ENCODE data around the gene NDUFA11.
"Not testable (repeated sequence)": the region's sequence is repeated elsewhere in the genome, so short reads cannot be mapped to it uniquely, and the experiment has no call there.

NDUFA11 gene

DNA sequence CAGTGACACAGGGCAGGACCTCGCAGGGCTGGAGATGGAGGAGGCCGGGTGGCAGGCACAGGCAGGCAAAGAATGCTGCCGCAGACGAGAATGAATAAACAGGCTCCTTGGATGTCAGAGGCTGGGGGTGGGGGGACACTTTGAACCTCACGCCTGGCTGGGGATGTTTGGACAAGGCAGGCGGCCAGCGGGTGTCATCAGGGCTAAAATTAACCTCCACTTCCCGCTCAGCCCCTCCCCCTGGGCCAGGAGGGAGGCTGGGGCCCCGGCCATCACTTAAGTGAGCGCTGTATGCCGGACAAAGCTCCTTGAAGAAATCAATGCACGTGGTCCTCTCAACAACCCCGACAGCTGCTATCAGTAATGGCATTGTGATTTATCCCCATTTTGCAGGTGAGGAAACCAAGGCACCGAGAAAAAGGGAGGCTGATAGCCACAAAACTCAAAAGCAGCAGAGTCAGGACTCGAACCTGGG lies 22.9 kb downstream of the NDUFA11 start:
- no peak for DNase-seq
- CTCF ChIA-PET, result no interaction called here
- Mint-ChIP-seq H3K27ac (no peak overlapping the region), H3K4me3 (no peak overlapping the region), H3K27me3 (peaks cover 55% of the 10 kb centered on the region), H3K36me3 (no peaks in the 10 kb centered on the region), H3K9me3 (no peaks in the 10 kb centered on the region), H3K4me1 (no peaks in the 10 kb centered on the region)

GRCh38 chr19:5880196-5880595 lies 23.4 kb downstream of the NDUFA11 start:
- CTCF ChIA-PET, result no interaction called here

DNA sequence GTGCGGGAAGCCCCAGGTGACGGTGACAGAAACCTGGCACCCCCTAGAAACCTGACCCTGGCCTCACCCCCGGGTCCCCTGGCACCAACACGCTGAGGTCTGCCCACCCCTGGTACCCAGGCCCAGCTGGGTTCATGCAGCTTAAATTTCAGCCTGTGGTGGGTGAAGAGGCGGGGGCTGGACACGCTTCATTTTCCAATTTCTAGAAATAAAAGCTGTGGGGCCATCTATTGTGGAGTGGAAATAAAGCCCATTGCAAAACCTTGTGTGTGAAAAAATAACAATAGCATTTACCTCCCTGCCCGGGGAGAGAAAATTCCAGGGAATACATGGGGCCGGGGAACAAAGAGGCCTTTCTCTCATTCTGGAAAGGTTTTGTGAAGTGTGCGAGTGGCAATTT lies 25.7 kb downstream of the NDUFA11 start:
- no peak overlapping the region for H3K27ac Mint-ChIP-seq
- peaks cover 2% of the 10 kb centered on the region for H3K4me1 Mint-ChIP-seq
- no peaks in the 10 kb centered on the region for H3K9me3 Mint-ChIP-seq
- no peak overlapping the region for H3K4me3 Mint-ChIP-seq
- DNase-seq, result no peak
- peaks cover 50% of the 10 kb centered on the region for H3K27me3 Mint-ChIP-seq
- H3K36me3 Mint-ChIP-seq, result no peaks in the 10 kb centered on the region
- CTCF ChIA-PET, result no interaction called here

More at GRCh38 chr19:5880196-5880595, 23.4 kb downstream of the NDUFA11 start:
- no peaks in the 10 kb centered on the region for H3K4me1 Mint-ChIP-seq
- H3K27ac Mint-ChIP-seq, result no peak overlapping the region
- H3K27me3 Mint-ChIP-seq, result peaks cover 55% of the 10 kb centered on the region
- H3K36me3 Mint-ChIP-seq, result no peaks in the 10 kb centered on the region
- H3K9me3 Mint-ChIP-seq, result no peaks in the 10 kb centered on the region
- no peak overlapping the region for H3K4me3 Mint-ChIP-seq
- DNase-seq, result no peak

- Mint-ChIP-seq H3K4me3 (no peak overlapping the region), H3K4me1 (peaks cover 2% of the 10 kb centered on the region), H3K27ac (no peak overlapping the region), H3K27me3 (peaks cover 45% of the 10 kb centered on the region), H3K36me3 (no peaks in the 10 kb centered on the region), H3K9me3 (no peaks in the 10 kb centered on the region)
- DNase-seq, result no peak
- CTCF ChIA-PET, result no interaction called here
Measured at GRCh38 chr19:5877427-5877826, 26.2 kb downstream of the NDUFA11 start.

DNA sequence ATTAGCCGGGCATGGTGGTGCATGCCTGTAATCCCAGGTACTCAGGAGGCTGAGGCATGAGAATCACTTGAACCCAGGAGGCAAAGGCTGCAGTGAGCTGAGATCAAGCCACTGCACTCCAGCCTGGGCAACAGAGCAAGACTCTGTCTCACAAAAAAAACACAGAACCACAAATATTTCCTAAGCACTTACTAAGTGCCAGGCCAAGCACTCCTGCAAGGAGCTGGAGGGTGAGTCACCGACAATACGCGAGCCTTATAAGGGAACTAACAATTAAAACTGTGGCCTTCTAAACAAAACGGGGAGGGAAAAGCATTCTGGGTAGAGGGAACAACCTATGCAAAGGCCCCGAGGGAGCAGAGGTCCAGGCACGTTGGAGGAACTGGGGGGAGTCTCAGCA lies 29.1 kb downstream of the NDUFA11 start:
- H3K9me3 Mint-ChIP-seq, DNase-seq, H3K27ac Mint-ChIP-seq, H3K4me3 Mint-ChIP-seq, CTCF ChIA-PET, H3K4me1 Mint-ChIP-seq, H3K36me3 Mint-ChIP-seq: not testable (repeated sequence)
- peaks cover 16% of the 10 kb centered on the region for H3K27me3 Mint-ChIP-seq

GRCh38 chr19:5873617-5874199 lies 29.9 kb downstream of the NDUFA11 start:
- CTCF ChIA-PET, result interaction anchor here (0.6 kb wide), 1 partner anchor 128 kb away, joined by 3 read pairs; no protein-coding TSS in a partner anchor
- no peak for DNase-seq
- no peaks in the 10 kb centered on the region for H3K36me3 Mint-ChIP-seq
- H3K4me3 Mint-ChIP-seq, result no peak overlapping the region
- no peaks in the 10 kb centered on the region for H3K9me3 Mint-ChIP-seq
- peaks cover 2% of the 10 kb centered on the region for H3K4me1 Mint-ChIP-seq
- H3K27me3 Mint-ChIP-seq, result peaks cover 9% of the 10 kb centered on the region
- no peak overlapping the region for H3K27ac Mint-ChIP-seq

DNA sequence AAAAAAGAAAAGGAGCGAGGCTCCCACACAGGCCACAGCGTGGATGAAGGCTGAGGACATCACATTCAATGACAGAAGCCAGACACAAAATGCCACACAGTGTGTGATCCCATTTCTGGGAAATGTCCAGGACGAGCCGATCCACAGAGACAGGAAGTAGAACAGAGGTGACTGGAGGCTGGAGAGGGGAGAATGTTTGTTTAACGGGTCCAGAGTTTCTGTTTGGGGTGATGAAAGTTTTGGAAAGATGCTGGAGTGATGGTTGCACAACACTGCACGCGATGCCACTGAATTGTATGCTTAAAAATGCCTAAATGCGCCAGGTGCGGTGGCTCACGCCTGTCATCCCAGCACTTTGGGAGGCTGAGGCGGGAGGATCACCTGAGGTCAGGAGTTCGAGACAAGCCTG lies 32.6 kb downstream of the NDUFA11 start:
- H3K9me3 Mint-ChIP-seq, result no peaks in the 10 kb centered on the region
- no peak for DNase-seq
- CTCF ChIA-PET, result no interaction called here
- no peaks in the 10 kb centered on the region for H3K36me3 Mint-ChIP-seq
- peaks cover 2% of the 10 kb centered on the region for H3K4me1 Mint-ChIP-seq
- no peak overlapping the region for H3K27ac Mint-ChIP-seq
- no peaks in the 10 kb centered on the region for H3K27me3 Mint-ChIP-seq
- no peak overlapping the region for H3K4me3 Mint-ChIP-seq

- H3K4me1 Mint-ChIP-seq, result no peaks in the 10 kb centered on the region
- no peak for DNase-seq
- H3K27me3 Mint-ChIP-seq, result no peaks in the 10 kb centered on the region
- no peak overlapping the region for H3K27ac Mint-ChIP-seq
- no peaks in the 10 kb centered on the region for H3K36me3 Mint-ChIP-seq
- no peak overlapping the region for H3K4me3 Mint-ChIP-seq
- H3K9me3 Mint-ChIP-seq, result no peaks in the 10 kb centered on the region
- CTCF ChIA-PET, result no interaction called here
Measured at GRCh38 chr19:5867201-5868136, 36.1 kb downstream of the NDUFA11 start.

DNA sequence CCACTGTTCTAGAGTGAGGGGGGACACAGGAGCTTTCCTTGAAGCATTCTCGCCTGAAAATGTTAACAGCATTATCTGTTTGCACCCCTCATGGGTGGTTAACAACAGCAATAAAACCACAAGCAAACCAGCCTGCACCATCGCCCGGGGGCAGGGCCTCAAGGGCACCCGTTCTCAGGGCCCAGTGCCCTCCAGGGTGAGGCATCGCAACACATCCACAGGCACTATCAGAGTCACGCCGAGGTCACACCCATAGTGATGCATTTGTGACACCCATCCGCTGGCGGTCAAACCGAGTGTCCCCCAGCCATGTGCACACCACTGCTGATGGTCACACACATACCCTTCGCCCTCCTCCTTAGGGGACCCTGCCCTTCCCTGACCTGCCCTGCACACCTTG lies 37.8 kb downstream of the NDUFA11 start:
- no peak for DNase-seq
- H3K27ac Mint-ChIP-seq, result no peak overlapping the region
- no peaks in the 10 kb centered on the region for H3K36me3 Mint-ChIP-seq
- peaks cover 7% of the 10 kb centered on the region for H3K27me3 Mint-ChIP-seq
- H3K9me3 Mint-ChIP-seq, result no peaks in the 10 kb centered on the region
- CTCF ChIA-PET, result no interaction called here
- H3K4me1 Mint-ChIP-seq, result no peaks in the 10 kb centered on the region
- no peak overlapping the region for H3K4me3 Mint-ChIP-seq

DNA sequence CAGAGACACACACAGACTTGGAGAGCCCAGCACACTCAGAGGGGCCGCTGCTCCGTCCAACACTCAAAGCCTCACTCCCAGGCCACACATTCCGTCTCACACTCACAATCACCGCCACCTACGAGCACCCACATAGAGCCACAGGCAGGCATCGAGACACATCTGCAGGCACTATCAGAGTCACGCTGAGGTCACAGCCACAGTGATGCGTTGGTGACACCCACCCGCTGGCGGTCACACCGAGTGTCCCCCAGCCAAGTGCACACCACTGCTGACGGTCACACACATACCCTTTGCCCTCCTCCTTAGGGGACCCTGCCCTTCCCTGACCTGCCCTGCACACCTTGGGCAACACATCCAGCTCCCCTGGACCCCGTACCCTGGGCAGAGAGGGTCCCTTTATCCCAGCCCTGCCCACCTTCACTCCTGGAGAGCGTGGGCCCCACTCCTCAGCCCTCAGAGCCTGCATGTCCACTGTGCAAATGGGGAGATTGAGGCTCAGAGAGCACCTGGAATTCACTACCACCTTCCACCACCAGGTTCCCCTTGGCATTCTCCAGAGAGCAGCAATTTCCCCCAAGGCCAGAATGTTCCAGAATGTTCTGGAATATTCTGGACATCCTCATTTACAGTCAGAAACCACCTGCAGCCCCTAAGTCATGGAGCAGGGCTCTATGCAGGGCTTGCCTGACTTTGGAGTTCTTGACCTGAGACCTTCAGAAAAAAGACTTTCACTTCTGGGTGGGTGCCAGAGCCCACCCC lies 38.7 kb downstream of the NDUFA11 start:
- no peak for DNase-seq
- no peaks in the 10 kb centered on the region for H3K36me3 Mint-ChIP-seq
- H3K4me3 Mint-ChIP-seq, result no peak overlapping the region
- CTCF ChIA-PET, result no interaction called here
- H3K27ac Mint-ChIP-seq, result no peak overlapping the region
- no peaks in the 10 kb centered on the region for H3K9me3 Mint-ChIP-seq
- no peaks in the 10 kb centered on the region for H3K4me1 Mint-ChIP-seq
- peaks cover 7% of the 10 kb centered on the region for H3K27me3 Mint-ChIP-seq

DNA sequence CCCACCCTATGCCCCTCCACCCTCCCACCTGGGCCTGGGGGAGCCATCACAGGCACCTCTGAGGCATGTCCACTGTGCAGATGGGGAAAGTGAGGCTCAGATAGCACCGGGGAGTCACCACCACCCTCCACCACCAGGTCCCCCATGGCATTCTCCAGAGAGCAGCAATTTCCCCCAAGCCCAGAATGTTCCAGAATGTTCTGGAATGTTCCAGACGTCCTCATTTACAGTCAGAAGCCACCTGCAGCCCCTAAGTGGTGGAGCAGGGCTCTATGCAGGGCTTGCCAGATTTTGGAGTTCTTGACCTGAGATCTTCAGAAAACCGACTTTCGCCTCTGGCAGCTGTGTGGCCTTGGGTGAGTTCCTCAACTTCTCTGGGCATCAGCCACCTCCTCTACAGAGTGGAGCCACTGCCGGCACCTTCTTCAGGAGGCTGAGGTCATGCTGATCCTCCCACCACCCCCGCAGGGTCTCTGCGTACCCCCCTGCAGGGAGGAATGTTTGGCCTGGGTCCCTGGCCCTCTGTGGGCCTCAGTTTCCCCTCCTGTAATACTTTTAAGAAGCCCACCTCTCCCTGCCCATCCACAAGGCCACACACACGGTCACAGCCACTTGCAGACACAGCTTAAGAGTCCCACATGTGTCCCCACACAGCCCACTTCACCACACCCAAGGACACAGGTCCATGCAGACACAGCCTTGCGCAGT lies 39.4 kb downstream of the NDUFA11 start:
- Mint-ChIP-seq H3K4me1 (no peaks in the 10 kb centered on the region), H3K4me3 (no peak overlapping the region), H3K36me3 (no peaks in the 10 kb centered on the region), H3K9me3 (no peaks in the 10 kb centered on the region), H3K27me3 (peaks cover 7% of the 10 kb centered on the region), H3K27ac (no peak overlapping the region)
- no peak for DNase-seq
- CTCF ChIA-PET, result no interaction called here

GRCh38 chr19:5863030-5863665 lies 40.4 kb downstream of the NDUFA11 start:
- CTCF ChIA-PET, result interaction anchor here (0.9 kb wide), 1 partner anchor 59 kb away, joined by 3 read pairs; no protein-coding TSS in a partner anchor
- H3K27ac Mint-ChIP-seq, result no peak overlapping the region
- H3K4me3 Mint-ChIP-seq, result no peak overlapping the region
- DNase-seq, result no peak
- peaks cover 7% of the 10 kb centered on the region for H3K27me3 Mint-ChIP-seq
- H3K4me1 Mint-ChIP-seq, result no peaks in the 10 kb centered on the region
- H3K9me3 Mint-ChIP-seq, result no peaks in the 10 kb centered on the region
- H3K36me3 Mint-ChIP-seq, result no peaks in the 10 kb centered on the region

DNA sequence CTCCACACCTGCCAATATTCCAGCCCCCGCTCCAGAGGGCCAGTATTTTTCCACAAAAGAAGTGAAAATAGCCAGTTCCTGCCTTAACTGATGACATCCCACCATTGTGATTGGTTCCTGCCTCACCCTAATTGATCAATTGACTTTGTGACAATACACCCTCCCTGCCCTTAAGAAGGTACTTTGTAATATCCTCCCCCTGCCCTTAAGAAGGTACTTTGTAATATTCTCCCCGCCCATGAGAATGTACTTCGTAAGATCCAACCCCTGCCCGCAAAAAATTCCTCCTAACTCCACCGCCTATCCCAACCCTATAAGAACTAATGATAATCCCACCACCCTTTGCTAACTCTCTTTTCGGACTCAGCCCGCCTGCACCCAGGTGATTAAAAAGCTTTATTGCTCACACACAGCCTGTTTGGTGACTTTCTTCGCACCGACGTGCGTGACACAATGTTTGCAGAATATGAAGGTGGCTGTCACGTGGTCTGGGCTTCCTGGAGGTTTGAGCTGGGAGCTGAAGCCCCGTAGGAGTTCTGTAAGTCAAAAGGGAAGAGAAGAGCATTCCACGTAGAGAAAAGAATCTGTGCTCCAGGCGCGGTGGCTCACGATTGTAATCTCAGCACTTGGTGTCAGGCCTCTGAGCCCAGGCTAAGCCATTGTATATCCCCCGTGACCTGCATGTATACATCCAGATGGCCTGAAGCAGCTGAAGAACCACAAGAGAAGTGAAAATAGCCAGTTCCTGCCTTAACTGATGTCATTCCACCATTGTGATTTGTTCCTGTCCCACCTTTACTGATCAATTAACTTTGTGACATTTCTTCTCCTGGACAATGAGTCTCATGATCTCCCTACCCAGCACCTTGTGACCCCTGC lies 46.1 kb downstream of the NDUFA11 start:
- no peak overlapping the region for H3K4me3 Mint-ChIP-seq
- no peak overlapping the region for H3K27ac Mint-ChIP-seq
- H3K36me3 Mint-ChIP-seq, result no peaks in the 10 kb centered on the region
- no peak for DNase-seq
- CTCF ChIA-PET, result no interaction called here
- H3K9me3 Mint-ChIP-seq, result no peaks in the 10 kb centered on the region
- peaks cover 18% of the 10 kb centered on the region for H3K27me3 Mint-ChIP-seq
- H3K4me1 Mint-ChIP-seq, result no peaks in the 10 kb centered on the region

All from activated naive CD4-positive, alpha-beta T cell treated with anti-CD3 and anti-CD28 coated beads, Interleukin-2, amount 10 ng/mL, durations not matched to agents 7 days and 5 days (primary cell).